SK-N-SH (cell line): ENCODE measurements around the gene STAT5B. TPM values are rescaled to one million over a fixed set of nuclear protein-coding genes. Genes with fewer than 3 reads are reported as not detected.

ENCODE experiments used
- CTCF ChIA-PET: fragments of 300-600, 350-600 bp; formaldehyde crosslinking; extraction: SDS; loops from one replicate; lab custom pipeline; 2021; lab: Yijun Ruan, JAX
- POLR2A ChIA-PET: fragments of 350-600 bp; sonication (Branson Sonifier 250); formaldehyde crosslinking; extraction: SDS; loops from one replicate; lab custom pipeline; 2020; ENCODE audit warnings: antibody characterized with exemption, inconsistent platforms; lab: Yijun Ruan, JAX
- DNase-seq: peaks from one replicate; pipeline ENCODE4 v3.0.0; 2012
- H2AFZ ChIP-seq: fragments of 200-600 bp; sonication (generic); 2 replicates; pipeline ENCODE4 v1.8.1; 2016; ENCODE audit warnings: antibody characterized with exemption, mild to moderate bottlenecking, low read depth
- H3F3A ChIP-seq: fragments of 200-600 bp; sonication (generic); replicated peaks from 2 replicates; pipeline ENCODE3; 2016; ENCODE audit warnings: antibody characterized with exemption, mild to moderate bottlenecking; ENCODE audit not compliant: insufficient read depth
- H3K27ac ChIP-seq, 2 experiments: fragments of 200-500 bp in 1 of 2; fragments of 200-600 bp in 1 of 2; sonication (Bioruptor generic) in 1 of 2; sonication (generic), shearing (Covaris generic) in 1 of 2; 2 replicates each; pipeline versions ENCODE4 v1.5.1 to v1.6.1; 2014 to 2016; ENCODE audit warnings: low read depth in 2 of 2, inconsistent platforms in 1 of 2, low read length in 1 of 2, mild to moderate bottlenecking in 1 of 2, mixed read lengths in 1 of 2
- H3K27me3 ChIP-seq: fragments of 200-600 bp; sonication (generic), shearing (Covaris generic); 2 replicates; pipeline ENCODE4 v1.6.1; 2016; ENCODE audit warnings: mixed run types; ENCODE audit not compliant: insufficient read depth
- H3K36me3 ChIP-seq, 2 experiments: fragments of 200-500 bp in 1 of 2; fragments of 200-600 bp in 1 of 2; sonication (Bioruptor generic) in 1 of 2; sonication (generic) in 1 of 2; replicated peaks in 1 of 2; 2 replicates each; pipeline versions ENCODE3 to v1.5.1; 2014 to 2016; ENCODE audit warnings: low read length in 1 of 2, mild to moderate bottlenecking in 1 of 2; ENCODE audit not compliant: insufficient read depth in 2 of 2, control insufficient read depth in 1 of 2
- H3K4me1 ChIP-seq, 2 experiments: fragments of 200-500 bp in 1 of 2; fragments of 200-600 bp in 1 of 2; sonication (Bioruptor generic) in 1 of 2; sonication (generic), shearing (Covaris generic) in 1 of 2; 2 replicates each; pipeline versions ENCODE4 v1.5.1 to v1.6.1; 2014 to 2016; ENCODE audit warnings: low read depth in 1 of 2, low read length in 1 of 2, mixed run types in 1 of 2; ENCODE audit not compliant: insufficient read depth in 2 of 2, control insufficient read depth in 1 of 2
- H3K4me2 ChIP-seq: fragments of 200-600 bp; sonication (generic), shearing (Covaris generic); 2 replicates; pipeline ENCODE4 v1.6.1; 2017; ENCODE audit warnings: mixed run types
- H3K4me3 ChIP-seq, 2 experiments: fragments of 200-500 bp in 1 of 2; fragments of 200-600 bp in 1 of 2; sonication (Bioruptor generic) in 1 of 2; sonication (generic), shearing (Covaris generic) in 1 of 2; 2 replicates each; pipeline versions ENCODE4 v1.5.1 to v1.8.1; 2014 to 2016; ENCODE audit warnings: low read depth in 2 of 2, inconsistent platforms in 1 of 2, low read length in 1 of 2, mild to moderate bottlenecking in 1 of 2, mixed read lengths in 1 of 2, moderate library complexity in 1 of 2
- H3K79me2 ChIP-seq: fragments of 200-600 bp; sonication (generic); 2 replicates; pipeline ENCODE4 v1.8.1; 2017; ENCODE audit warnings: mild to moderate bottlenecking; ENCODE audit not compliant: insufficient read depth
- H3K9ac ChIP-seq: fragments of 200-600 bp; sonication (generic); 2 replicates; pipeline ENCODE4 v1.6.1; 2017; ENCODE audit warnings: mixed run types
- H3K9me2 ChIP-seq: fragments of 200-600 bp; sonication (generic); 2 replicates; pipeline ENCODE4 v1.6.1; 2017; ENCODE audit warnings: mixed run types
- H3K9me3 ChIP-seq: fragments of 200-600 bp; sonication (generic); 2 replicates; pipeline ENCODE4 v1.6.1; 2017; ENCODE audit warnings: mixed run types, mild to moderate bottlenecking, moderate library complexity
- H4K20me1 ChIP-seq: fragments of 200-600 bp; sonication (generic); 2 replicates; pipeline ENCODE4 v1.6.1; 2017; ENCODE audit warnings: mild to moderate bottlenecking, mixed run types; ENCODE audit not compliant: insufficient read depth
- EZH2phosphoT487 ChIP-seq: fragments of 200-600 bp; sonication (generic); IDR thresholded peaks from 2 replicates; pipeline ENCODE4 v1.6.1; 2017; ENCODE audit warnings: low read depth, mixed run types, mild to moderate bottlenecking, antibody characterized with exemption, moderate library complexity, borderline replicate concordance
- FOSL2 ChIP-seq: IDR thresholded peaks from 2 replicates; pipeline ENCODE4 v1.4.0; 2012; ENCODE audit warnings: low read depth, mild to moderate bottlenecking, moderate library complexity, borderline replicate concordance
- MXI1 ChIP-seq: IDR thresholded peaks from 2 replicates; pipeline ENCODE4 v1.6.1; 2012; ENCODE audit warnings: mild to moderate bottlenecking, low read depth, low read length, improper control_type of control experiment
- NFIC ChIP-seq: IDR thresholded peaks from 2 replicates; pipeline ENCODE4 v1.4.0; 2012; ENCODE audit warnings: borderline replicate concordance
- RAD21 ChIP-seq: IDR thresholded peaks from 2 replicates; pipeline ENCODE4 v1.6.1; 2012; ENCODE audit warnings: mild to moderate bottlenecking, low read length
- TEAD4 ChIP-seq: IDR thresholded peaks from 2 replicates; pipeline ENCODE4 v1.4.0; 2012; ENCODE audit warnings: mild to moderate bottlenecking, borderline replicate concordance; ENCODE audit not compliant: insufficient read depth
- WGBS: methylation state at CpG from one replicate; pipeline ENCODE4 v1.1.6; 2017; ENCODE audit warnings: low lambda C conversion rate; 5-methylcytosine and 5-hydroxymethylcytosine counted together
- polyA plus RNA-seq, 3 experiments: library from polyadenylated mRNA; depleted of rRNA; stranded (reverse); fragments of >200 nt; gene quantifications; 2 replicates each; pipeline ENCODE4 v1.2.3, GENCODE V29; 2012
- TF ChIP-seq, protein P1 (sequence below): IDR thresholded peaks from 2 replicates; pipeline ENCODE4 v1.4.0; 2012; ENCODE audit warnings: low read depth
- TF ChIP-seq, protein P2 (sequence below): fragments of 200-600 bp; sonication (generic); IDR thresholded peaks from 2 replicates; pipeline ENCODE4 v1.6.1; 2017; ENCODE audit warnings: antibody characterized with exemption, mild to moderate bottlenecking, moderate library complexity

Gene STAT5B
- polyA plus RNA-seq, 1 of the 3 experiments (the other 2 are of a cell fraction), result 23.6 TPM

DNA sequence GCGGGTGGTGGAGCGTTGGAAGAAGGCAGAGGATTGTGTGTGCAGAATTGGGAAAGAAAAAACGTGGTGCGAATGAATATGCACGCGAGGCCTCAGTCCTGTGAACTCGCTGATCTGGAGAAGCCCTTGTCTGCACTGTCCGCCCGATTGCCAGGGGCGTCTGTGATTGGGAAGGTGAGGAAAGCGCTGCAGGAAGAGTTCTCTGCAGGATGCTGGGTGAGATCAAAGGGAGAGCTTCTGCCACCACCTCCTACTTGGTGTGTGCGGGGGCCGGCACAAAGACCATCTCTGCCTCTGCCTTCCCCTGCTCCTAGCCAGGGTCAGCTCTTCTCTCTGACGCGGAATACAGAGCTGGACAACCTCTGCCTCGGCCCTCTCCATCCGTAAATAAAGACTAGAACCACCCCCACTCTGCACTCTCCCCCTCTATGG is 120.6 kb downstream of the STAT5B start:
- peaks cover 36% of the 10 kb centered on the region for H4K20me1 ChIP-seq
- H3K36me3 ChIP-seq, result peaks cover 4 to 6% of the 10 kb centered on the region in 2 experiments
- WGBS, result 60% methylated on average over 15 of the region's 17 CpGs
- CTCF ChIA-PET, result interaction anchor here (0.7 to 1.2 kb wide), 3 partner anchors 12 to 45 kb away, joined by 3 to 4 read pairs (median 3); no protein-coding TSS in a partner anchor
- H3K27me3 ChIP-seq, result no peaks in the 10 kb centered on the region
- no peaks in the 10 kb centered on the region for H3F3A ChIP-seq
- TF ChIP-seq EZH2phosphoT487, result no peak
- TF ChIP-seq RAD21, result no peak
- TF ChIP-seq, protein P1, sequence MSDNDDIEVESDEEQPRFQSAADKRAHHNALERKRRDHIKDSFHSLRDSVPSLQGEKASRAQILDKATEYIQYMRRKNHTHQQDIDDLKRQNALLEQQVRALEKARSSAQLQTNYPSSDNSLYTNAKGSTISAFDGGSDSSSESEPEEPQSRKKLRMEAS, result no peak
- TF ChIP-seq TEAD4, result no peak
- TF ChIP-seq, protein P2, sequence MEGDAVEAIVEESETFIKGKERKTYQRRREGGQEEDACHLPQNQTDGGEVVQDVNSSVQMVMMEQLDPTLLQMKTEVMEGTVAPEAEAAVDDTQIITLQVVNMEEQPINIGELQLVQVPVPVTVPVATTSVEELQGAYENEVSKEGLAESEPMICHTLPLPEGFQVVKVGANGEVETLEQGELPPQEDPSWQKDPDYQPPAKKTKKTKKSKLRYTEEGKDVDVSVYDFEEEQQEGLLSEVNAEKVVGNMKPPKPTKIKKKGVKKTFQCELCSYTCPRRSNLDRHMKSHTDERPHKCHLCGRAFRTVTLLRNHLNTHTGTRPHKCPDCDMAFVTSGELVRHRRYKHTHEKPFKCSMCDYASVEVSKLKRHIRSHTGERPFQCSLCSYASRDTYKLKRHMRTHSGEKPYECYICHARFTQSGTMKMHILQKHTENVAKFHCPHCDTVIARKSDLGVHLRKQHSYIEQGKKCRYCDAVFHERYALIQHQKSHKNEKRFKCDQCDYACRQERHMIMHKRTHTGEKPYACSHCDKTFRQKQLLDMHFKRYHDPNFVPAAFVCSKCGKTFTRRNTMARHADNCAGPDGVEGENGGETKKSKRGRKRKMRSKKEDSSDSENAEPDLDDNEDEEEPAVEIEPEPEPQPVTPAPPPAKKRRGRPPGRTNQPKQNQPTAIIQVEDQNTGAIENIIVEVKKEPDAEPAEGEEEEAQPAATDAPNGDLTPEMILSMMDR, result no peak
- TF ChIP-seq, all 33 proteins: peak for 0
- H3K9me2 ChIP-seq, result no peaks in the 10 kb centered on the region
- H3K79me2 ChIP-seq, result peaks cover 42% of the 10 kb centered on the region
- peak overlapping the region; percentile 76 for H3K4me2 ChIP-seq
- H2AFZ ChIP-seq, result peak overlapping the region; percentile 89; the same call in 1 of the 2 replicates
- H3K27ac ChIP-seq, result no peak overlapping the region; a peak in 1 of 4 replicates
- no peak for DNase-seq
- peak overlapping the region; percentile 90 to 99 for H3K4me3 ChIP-seq
- H3K4me1 ChIP-seq, result peaks cover 11 to 19% of the 10 kb centered on the region in 2 experiments; a peak in 2 of 4 replicates
- no peaks in the 10 kb centered on the region for H3K9me3 ChIP-seq
- H3K9ac ChIP-seq, result peak overlapping the region; percentile 68; the same call in 1 of the 2 replicates
- POLR2A ChIA-PET, result interaction anchor here (1.2 kb wide), 1 partner anchor 25 kb away, joined by 3 read pairs; the partner anchor contains the start of gene KCNH4

DNA sequence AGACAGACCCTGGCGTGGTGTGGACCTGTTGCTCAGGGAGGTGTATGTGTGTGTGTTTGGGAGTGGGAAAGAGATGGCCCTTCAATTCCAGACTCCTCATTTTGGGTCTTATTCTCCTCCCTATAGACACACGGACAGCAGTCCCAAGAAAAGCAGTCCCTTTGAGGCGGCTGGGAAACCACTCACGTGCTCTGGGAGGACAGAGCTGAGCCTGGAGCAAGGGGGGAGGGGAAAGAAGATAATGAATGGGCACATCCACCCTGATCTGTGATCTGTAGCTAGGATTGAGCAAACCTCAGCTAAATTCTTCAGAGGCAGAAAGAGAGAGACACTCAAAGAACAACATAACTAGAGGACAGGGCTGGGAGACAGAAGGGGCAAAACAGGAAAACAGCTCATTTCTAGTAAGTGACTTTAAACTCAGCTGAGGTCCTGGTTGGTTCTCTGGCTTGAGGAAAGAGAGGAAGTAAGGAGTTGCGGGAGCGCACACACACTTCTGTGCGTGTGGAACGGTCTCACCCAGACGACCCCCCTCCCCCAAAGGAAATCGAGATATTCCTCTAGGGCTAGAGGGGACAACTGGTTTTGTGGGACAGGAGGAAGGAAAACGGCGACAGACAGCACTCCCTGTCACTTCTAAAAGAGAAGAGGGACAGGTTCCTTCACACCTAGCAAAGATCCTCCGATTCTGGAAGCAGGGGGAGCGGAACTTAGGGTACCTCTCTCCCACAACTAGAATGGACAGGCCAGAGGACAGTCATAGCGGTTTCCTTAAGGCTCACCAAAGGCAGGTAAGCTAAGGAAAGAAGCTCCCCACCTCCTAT is 122.1 kb downstream of the STAT5B start:
- no peak for DNase-seq
- peaks cover 57% of the 10 kb centered on the region for H3K79me2 ChIP-seq
- 0 out of 2 replicates have a peak overlapping the region, but pooled peaks have one; percentile 14 for H2AFZ ChIP-seq
- H3K27me3 ChIP-seq, result no peaks in the 10 kb centered on the region
- peaks cover 11 to 17% of the 10 kb centered on the region in 2 experiments; a peak in 2 of 4 replicates for H3K4me1 ChIP-seq
- H3K9me3 ChIP-seq, result no peaks in the 10 kb centered on the region
- peak overlapping the region; percentile 90 to 99 for H3K4me3 ChIP-seq
- peaks cover 47% of the 10 kb centered on the region for H4K20me1 ChIP-seq
- H3K9me2 ChIP-seq, result no peaks in the 10 kb centered on the region
- ChIA-PET CTCF (interaction anchor here (0.9 to 1.9 kb wide), 3 partner anchors 27 to 136 kb away, joined by 3 to 7 read pairs (median 4); partner anchors contain the start of genes DNAJC7 and KCNH4), POLR2A (interaction anchor here (0.5 to 0.8 kb wide), 3 partner anchors 33 to 1866 kb away, joined by 3 to 4 read pairs (median 4); partner anchors contain the start of genes DNAJC7 and KAT2A)
- peak overlapping the region; percentile 100 for H3K4me2 ChIP-seq
- H3K27ac ChIP-seq, result peak overlapping the region; percentile 58 to 68
- peaks cover 4 to 6% of the 10 kb centered on the region in 2 experiments for H3K36me3 ChIP-seq
- 6% methylated on average over 13 of the region's 15 CpGs for WGBS
- TF ChIP-seq NFIC, result no peak
- TF ChIP-seq MXI1, result peak; percentile 74
- TF ChIP-seq, protein P1, result 0 out of 2 replicates have a peak, but pooled peaks have one; percentile 34
- no peak for TF ChIP-seq FOSL2
- TF ChIP-seq EZH2phosphoT487, result no peak
- peak overlapping the region; percentile 96 for H3K9ac ChIP-seq
- H3F3A ChIP-seq, result peaks cover 2% of the 10 kb centered on the region

Other genes starting within 250 kb of the STAT5B start
- gene C17orf113, start 225.8 kb downstream of the STAT5B start, polyA plus RNA-seq (2012; rRNA removed), result 0.44 and 0.52 TPM in 2 replicates
- gene ZNF385C, start 177.9 kb downstream of the STAT5B start, polyA plus RNA-seq (2012; rRNA removed), result 0.05 and 0.13 TPM in 2 replicates
- 1.2 and 1.6 TPM in 2 replicates for gene DHX58, start 163.7 kb downstream of the STAT5B start, polyA plus RNA-seq (2012; rRNA removed)
- gene KAT2A, start 155.0 kb downstream of the STAT5B start, polyA plus RNA-seq (2012; rRNA removed), result 45.1 and 58.6 TPM in 2 replicates
- 0.03 and 0.05 TPM in 2 replicates for gene HSPB9, start 153.6 kb downstream of the STAT5B start, polyA plus RNA-seq (2012; rRNA removed)
- 257 and 285 TPM in 2 replicates for gene RAB5C, start 121.4 kb downstream of the STAT5B start, polyA plus RNA-seq (2012; rRNA removed)
- gene KCNH4, start 95.2 kb downstream of the STAT5B start, polyA plus RNA-seq (2012; rRNA removed), result 0.46 and 0.57 TPM in 2 replicates
- not detected in 2 replicates for gene HCRT, start 90.9 kb downstream of the STAT5B start, polyA plus RNA-seq (2012; rRNA removed)
- 15.8 and 18.0 TPM in 2 replicates for gene GHDC, start 81.9 kb downstream of the STAT5B start, polyA plus RNA-seq (2012; rRNA removed)
- 1.4 and 2.3 TPM in 2 replicates for gene STAT5A, start 12.1 kb upstream of the STAT5B start, polyA plus RNA-seq (2012; rRNA removed)
- 35.7 and 38.7 TPM in 2 replicates for gene STAT3, start 112.1 kb upstream of the STAT5B start, polyA plus RNA-seq (2012; rRNA removed)
- gene CAVIN1, start 146.9 kb upstream of the STAT5B start, polyA plus RNA-seq (2012; rRNA removed), result 264 and 290 TPM in 2 replicates
- gene ATP6V0A1, start 182.5 kb upstream of the STAT5B start, polyA plus RNA-seq (2012; rRNA removed), result 31.7 and 37.1 TPM in 2 replicates